Left lung (tissue), 10 donors: ENCODE data around the gene NR2F2. TPM values are rescaled to one million over a fixed set of nuclear protein-coding genes. Genes with fewer than 3 reads are reported as not detected.
A peak's percentile ranks its signal among the peaks of the same experiment; 100 is the strongest.

Experiments
- ATAC-seq: fragments of 200-7000 bp; cut with Tn5 transposase; one replicate; pipeline ENCODE4 v1.9.1; 2020; ENCODE audit warnings: moderate library complexity
- DNase-seq, 4 donors: peaks; one replicate each; pipeline ENCODE4 v3.0.0-alpha.2; 2013 to 2020
- H3K27ac ChIP-seq, 2 donors: fragments of 200-600 bp; sonication (generic) in 1 of 2; one replicate each; pipeline versions ENCODE4 v1.5.0 to v1.8.0; 2020 to 2021
- H3K27me3 ChIP-seq, 2 donors: fragments of 200-600 bp; sonication (generic) in 1 of 2; one replicate each; pipeline versions ENCODE4 v1.5.0 to v1.8.0; 2020 to 2021
- H3K36me3 ChIP-seq, 2 donors: fragments of 200-600 bp; sonication (generic) in 1 of 2; one replicate each; pipeline versions ENCODE4 v1.5.0 to v1.8.0; 2020 to 2021
- H3K4me1 ChIP-seq, 2 donors: fragments of 200-600 bp; one replicate each; pipeline ENCODE4 v1.8.0; 2021
- H3K4me3 ChIP-seq, 2 donors: fragments of 200-600 bp; sonication (generic) in 1 of 2; one replicate each; pipeline versions ENCODE4 v1.5.0 to v1.8.0; 2020 to 2021; ENCODE audit warnings: mild to moderate bottlenecking in 1 of 2
- H3K9me3 ChIP-seq, 2 donors: fragments of 200-600 bp; sonication (generic) in 1 of 2; one replicate each; pipeline versions ENCODE4 v1.5.0 to v1.8.0; 2020 to 2021
- intact Hi-C, 2 donors: fragments of 100-400 bp; cut with DNase I; formaldehyde crosslinking; loops; one replicate each; pipeline versions ENCODE4 v1.11.2 to v1.14.2; 2022
- polyA plus RNA-seq, 6 donors: library from polyadenylated mRNA; unstranded; fragments of 120-200 nt; gene quantifications; one replicate each; pipeline ENCODE4 v1.2.1, GENCODE V29; 2013; ENCODE audit not compliant: insufficient read length in 6 of 6
- total RNA-seq, 2 donors: library from RNA; stranded (reverse); fragmentation: NEBNext Ultra II Directional; extraction: Animal tissue kit (Norgen Biotek cat#: 25700); gene quantifications; one replicate each; pipeline ENCODE4 v1.2.1, GENCODE V29; 2021
- TF ChIP-seq, protein P1 (sequence below), 2 donors: fragments of 200-600 bp; sonication (generic) in 1 of 2; IDR thresholded peaks; one replicate each; pipeline versions ENCODE4 v1.5.0 to v1.8.0; 2021; ENCODE audit warnings: antibody characterized with exemption in 2 of 2
- donor health status: DM: no; HTN: yes; CAD: no.
- donor health status: DM: no; HTN: no; CAD: no.

NR2F2 gene
- total and polyA plus RNA-seq, 8 donors = 53.4 to 168 (median 149) TPM

DNA sequence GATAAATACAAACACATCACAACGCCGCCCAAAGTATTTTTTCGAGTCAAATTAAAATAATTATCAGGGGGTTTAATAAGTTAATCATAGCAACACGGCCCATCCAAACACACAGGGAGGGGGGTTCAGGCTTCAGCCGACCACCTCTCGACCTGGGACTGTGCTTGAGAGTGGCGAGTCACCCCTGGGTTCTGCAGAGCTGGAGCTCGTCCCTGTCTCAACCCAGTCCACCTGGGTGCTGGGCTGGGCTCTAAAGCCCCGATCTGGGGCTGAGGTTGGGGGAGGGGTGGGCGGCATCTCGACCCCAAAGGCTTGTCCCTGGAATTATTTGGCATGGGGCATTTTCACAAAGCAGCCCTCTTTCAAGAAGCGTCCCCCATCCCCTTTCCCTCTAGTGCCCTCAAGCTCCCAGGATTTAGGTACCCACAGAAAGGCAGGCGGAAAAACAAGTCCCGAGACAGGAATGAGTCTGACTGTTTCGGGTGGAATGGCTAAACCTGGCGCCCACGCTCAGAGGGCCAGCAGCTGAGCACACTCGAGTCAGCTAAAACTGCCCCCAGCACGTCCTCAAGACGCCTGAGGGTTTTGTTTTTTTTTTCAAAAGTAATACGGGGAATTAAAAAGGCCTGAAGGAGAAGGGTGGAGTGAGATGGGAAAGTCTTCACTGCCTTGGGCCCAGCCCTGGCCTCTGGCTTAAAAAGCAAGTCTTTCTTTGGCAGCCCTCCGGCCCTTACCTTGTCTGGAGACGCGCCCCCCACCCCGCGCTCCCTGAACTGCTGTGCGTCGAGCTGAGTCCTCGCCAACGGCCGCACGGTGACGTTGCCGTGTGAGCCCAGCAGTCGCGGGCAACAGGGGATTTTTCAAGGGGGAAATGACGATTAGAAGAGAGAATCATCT is 32.5 kb downstream of the NR2F2 start:
- ATAC-seq (no peak), DNase-seq (no peak)
- Histone ChIP-seq H3K4me1 (peaks cover 0 to 2% of the 10 kb centered on the region in 2 donors), H3K27ac (no peak overlapping the region), H3K27me3 (peaks cover 71 to 100% of the 10 kb centered on the region in 2 donors), H3K4me3 (no peak overlapping the region), H3K9me3 (no peaks in the 10 kb centered on the region), H3K36me3 (no peaks in the 10 kb centered on the region)
- intact Hi-C loops = no loop called here
- TF ChIP-seq, protein P1, sequence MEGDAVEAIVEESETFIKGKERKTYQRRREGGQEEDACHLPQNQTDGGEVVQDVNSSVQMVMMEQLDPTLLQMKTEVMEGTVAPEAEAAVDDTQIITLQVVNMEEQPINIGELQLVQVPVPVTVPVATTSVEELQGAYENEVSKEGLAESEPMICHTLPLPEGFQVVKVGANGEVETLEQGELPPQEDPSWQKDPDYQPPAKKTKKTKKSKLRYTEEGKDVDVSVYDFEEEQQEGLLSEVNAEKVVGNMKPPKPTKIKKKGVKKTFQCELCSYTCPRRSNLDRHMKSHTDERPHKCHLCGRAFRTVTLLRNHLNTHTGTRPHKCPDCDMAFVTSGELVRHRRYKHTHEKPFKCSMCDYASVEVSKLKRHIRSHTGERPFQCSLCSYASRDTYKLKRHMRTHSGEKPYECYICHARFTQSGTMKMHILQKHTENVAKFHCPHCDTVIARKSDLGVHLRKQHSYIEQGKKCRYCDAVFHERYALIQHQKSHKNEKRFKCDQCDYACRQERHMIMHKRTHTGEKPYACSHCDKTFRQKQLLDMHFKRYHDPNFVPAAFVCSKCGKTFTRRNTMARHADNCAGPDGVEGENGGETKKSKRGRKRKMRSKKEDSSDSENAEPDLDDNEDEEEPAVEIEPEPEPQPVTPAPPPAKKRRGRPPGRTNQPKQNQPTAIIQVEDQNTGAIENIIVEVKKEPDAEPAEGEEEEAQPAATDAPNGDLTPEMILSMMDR (IDR thresholded peaks at IDR 0.05) = no peak

DNA sequence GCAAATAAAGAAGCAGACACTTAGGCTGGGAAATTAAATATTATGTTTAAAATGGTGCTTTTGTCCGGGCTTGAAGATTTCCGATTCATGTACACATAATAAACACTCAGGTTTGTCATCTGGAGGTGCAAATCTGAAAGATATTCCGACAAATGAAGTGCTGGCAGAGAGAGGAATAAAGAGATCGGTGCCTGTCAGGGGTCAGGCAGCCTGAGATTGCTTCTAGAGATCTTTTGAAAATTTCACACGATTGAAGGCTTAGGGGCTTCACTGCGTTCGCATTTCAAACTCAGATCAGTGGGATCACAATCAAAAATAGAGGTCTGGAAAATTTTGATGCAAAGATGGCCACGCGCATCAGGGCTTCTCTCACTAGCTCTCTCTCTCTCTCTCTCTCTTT is 33.2 kb downstream of the NR2F2 start:
- H3K4me3 ChIP-seq = no peak overlapping the region
- H3K9me3 ChIP-seq = no peaks in the 10 kb centered on the region
- intact Hi-C loops = no loop called here
- H3K27me3 ChIP-seq = peaks cover 73 to 100% of the 10 kb centered on the region in 2 donors
- no peaks in the 10 kb centered on the region for H3K4me1 ChIP-seq
- no peaks in the 10 kb centered on the region for H3K36me3 ChIP-seq
- no peak overlapping the region for H3K27ac ChIP-seq
- TF ChIP-seq, protein P1 (IDR thresholded peaks at IDR 0.05) = no peak
- no peak for ATAC-seq
- DNase-seq = no peak

DNA sequence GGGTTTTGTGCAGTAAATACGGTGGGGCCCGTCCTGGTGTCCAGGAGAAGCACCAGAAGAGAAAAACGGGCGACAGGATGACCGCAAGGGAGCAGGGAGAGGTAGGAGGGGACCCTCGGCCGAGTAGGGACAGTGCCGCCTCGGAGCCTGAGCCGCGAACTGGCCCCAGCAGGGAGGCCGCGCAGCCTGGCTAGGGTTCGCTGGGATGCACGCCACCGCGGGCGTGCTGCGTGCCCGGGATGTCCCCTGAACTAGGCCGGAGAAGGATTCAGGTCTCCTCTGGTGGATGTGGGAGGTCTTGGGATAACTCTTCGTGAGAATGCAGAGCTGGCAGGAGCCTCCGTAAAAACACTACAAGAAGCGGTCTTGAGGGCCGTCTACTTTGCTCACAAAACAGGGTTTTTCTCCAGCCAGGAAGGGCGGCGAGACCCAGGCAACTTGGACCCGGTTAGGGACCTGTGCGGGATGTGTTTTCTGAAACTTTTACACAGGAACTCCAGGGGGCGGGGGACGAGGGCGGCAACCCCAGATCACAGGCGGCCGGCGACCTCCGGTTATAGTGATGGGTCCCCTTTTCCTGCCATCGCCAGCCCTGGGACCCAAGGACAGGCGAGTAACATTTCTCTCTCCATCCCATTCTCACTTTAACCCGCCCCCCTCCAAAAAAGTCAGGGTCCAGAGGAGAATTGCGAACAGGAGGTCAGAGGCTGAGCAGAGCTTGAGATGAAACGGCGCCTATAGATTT is 35.5 kb downstream of the NR2F2 start:
- H3K4me1 ChIP-seq = no peaks in the 10 kb centered on the region
- no peak overlapping the region for H3K27ac ChIP-seq
- H3K27me3 ChIP-seq = peaks cover 54 to 100% of the 10 kb centered on the region in 2 donors
- peak in 1 of 4 donors; percentile 71 for DNase-seq
- no peak overlapping the region for H3K4me3 ChIP-seq
- intact Hi-C loops = no loop called here
- H3K36me3 ChIP-seq = no peaks in the 10 kb centered on the region
- ATAC-seq = no peak
- TF ChIP-seq, protein P1 (IDR thresholded peaks at IDR 0.05) = no peak
- no peaks in the 10 kb centered on the region for H3K9me3 ChIP-seq

DNA sequence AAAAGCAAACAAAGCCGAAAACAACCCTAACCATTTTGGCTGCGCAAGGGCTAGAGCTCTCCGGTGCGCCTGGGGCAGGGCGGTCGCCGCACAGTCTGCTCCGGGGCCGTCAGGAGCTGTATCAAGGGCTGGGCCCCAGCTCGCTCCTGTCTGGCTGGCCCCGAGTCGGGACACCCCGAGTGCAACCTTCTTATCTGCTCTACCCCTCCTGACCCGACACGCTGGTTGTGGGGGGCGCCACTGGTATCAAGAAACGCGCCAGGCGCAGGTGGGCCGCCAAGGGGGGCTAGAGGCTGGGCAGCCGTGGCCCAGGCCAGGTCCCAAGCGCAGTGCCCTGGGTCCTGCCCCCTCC is 36.0 kb downstream of the NR2F2 start:
- Histone ChIP-seq H3K27me3 (peaks cover 50 to 95% of the 10 kb centered on the region in 2 donors), H3K36me3 (no peaks in the 10 kb centered on the region), H3K27ac (no peak overlapping the region), H3K9me3 (no peaks in the 10 kb centered on the region), H3K4me1 (no peaks in the 10 kb centered on the region), H3K4me3 (no peak overlapping the region)
- intact Hi-C loops = no loop called here
- ATAC-seq = no peak
- peak in 1 of 4 donors; percentile 69 for DNase-seq
- TF ChIP-seq, protein P1 (IDR thresholded peaks at IDR 0.05) = no peak
